LNCAP (cell line): ENCODE data around the gene CHCHD3.

Source experiments
- TF ChIP-seq, protein P1 (sequence below): fragments of 450-650 bp; IDR thresholded peaks from 2 replicates; pipeline ENCODE4 v1.5.1; 2017; ENCODE audit warnings: mild to moderate bottlenecking

CHCHD3 gene

DNA sequence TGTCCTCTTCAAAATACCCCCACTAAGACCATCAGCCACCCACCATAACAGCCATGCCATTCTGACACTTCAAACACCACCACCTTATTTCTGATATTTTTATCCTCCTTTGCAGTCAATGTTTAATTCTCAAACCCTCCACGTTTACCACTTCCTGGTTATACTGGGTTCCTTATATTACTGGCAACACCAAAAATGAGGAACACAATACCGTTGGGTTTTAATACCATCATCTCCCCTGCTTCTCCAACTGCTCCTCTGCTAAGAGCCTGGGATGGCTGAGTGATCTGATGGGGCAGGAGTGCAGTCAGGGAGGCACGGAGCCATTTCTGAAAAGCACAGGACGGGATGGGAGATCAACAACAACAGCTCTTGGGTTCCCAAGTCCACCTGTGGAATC, 140.5 kb downstream of the CHCHD3 start:
- TF ChIP-seq, protein P1, sequence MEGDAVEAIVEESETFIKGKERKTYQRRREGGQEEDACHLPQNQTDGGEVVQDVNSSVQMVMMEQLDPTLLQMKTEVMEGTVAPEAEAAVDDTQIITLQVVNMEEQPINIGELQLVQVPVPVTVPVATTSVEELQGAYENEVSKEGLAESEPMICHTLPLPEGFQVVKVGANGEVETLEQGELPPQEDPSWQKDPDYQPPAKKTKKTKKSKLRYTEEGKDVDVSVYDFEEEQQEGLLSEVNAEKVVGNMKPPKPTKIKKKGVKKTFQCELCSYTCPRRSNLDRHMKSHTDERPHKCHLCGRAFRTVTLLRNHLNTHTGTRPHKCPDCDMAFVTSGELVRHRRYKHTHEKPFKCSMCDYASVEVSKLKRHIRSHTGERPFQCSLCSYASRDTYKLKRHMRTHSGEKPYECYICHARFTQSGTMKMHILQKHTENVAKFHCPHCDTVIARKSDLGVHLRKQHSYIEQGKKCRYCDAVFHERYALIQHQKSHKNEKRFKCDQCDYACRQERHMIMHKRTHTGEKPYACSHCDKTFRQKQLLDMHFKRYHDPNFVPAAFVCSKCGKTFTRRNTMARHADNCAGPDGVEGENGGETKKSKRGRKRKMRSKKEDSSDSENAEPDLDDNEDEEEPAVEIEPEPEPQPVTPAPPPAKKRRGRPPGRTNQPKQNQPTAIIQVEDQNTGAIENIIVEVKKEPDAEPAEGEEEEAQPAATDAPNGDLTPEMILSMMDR, result no peak

DNA sequence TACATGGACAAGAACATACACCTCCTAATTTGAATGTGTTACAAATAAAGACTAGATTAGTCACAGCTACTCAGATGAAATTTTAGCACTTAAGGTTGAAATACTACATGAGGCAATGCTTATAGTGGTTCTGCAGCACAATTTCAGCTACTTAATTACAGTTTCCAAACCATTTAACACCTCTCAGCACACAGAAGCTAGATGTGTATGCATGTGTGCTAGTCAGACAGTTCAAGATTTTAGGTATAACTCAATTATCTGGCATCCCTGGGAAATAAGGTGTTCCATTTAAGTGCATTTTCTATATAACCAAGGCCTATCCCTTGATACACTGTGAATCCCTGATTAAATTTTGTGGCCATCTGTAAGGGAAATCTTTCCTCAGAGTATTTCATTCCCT, 141.8 kb downstream of the CHCHD3 start:
- TF ChIP-seq, protein P1, result no peak

DNA sequence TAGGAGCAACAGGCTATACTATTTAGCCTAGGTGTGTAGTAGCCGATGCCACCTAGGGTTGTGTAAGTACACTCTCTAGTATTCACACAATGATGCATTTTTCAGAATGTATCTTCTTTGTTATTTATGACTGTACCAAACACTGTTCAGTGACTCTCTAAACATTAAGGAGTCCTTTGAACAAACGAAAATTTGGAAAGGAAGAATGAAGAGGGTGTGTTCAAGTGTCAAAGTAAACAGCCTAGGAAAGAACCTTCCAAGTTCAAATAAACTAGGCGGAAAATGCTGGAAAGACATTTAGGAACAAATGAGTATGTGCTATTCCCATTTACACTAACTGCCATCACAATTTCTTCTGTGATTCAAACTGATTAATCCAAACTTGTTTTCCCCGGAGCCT, 142.4 kb downstream of the CHCHD3 start:
- TF ChIP-seq, protein P1, result no peak

DNA sequence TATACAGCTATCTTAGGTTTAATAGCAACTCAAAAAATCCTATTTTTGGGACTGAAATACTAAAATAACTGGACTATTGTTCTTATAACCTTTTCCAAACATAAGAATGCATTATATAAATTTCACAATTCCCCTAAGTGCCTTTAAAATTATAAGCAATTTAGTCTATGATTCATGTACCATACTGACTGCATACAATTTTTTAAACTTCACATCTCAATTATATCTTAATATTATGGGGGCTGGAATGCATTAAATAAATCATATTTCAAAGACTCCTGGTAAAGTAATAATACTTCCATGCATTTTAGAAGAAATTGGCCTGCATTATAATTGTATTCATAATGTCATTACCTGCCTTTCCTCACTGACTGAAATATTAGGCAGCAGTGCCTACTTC, 144.6 kb downstream of the CHCHD3 start:
- TF ChIP-seq, protein P1, result no peak

DNA sequence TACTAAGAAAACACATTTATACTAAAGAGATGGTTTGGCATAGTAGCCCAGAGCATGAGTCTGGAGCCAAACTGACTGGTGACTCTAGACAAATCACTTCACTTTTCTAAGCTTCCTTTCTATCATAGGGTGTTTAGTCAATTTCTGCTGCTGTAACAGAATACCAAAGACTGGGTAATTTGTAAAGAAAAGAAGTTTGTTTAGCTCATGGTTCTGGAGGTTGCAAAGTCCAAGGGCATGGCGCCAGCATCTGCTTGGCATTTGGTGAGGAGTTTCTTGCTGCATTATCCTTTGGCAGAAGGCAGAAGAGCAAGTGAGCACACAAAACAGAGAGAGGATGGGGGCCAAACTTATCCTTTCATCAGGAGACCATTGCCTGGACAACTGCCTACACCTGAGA, 146.3 kb downstream of the CHCHD3 start:
- TF ChIP-seq, protein P1, result no peak

DNA sequence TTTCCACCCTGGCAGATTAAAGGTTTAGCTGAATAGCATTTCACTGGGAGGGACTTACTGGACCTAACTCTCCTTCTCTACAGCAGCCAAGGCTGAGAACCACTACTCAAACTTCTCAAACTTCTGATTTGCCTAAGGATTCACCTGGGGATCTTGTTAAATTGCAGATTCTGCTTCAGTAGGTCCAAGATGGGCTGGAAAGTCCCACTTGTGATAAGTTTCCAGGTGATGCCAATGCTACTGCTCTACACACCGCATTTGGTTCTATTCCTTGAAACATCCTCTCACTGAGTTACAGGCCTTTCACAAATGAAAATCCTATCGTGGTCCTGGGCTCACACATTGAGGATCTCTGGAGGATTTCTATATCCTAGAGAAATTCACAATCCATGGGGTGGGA, 147.9 kb downstream of the CHCHD3 start:
- TF ChIP-seq, protein P1, result no peak

DNA sequence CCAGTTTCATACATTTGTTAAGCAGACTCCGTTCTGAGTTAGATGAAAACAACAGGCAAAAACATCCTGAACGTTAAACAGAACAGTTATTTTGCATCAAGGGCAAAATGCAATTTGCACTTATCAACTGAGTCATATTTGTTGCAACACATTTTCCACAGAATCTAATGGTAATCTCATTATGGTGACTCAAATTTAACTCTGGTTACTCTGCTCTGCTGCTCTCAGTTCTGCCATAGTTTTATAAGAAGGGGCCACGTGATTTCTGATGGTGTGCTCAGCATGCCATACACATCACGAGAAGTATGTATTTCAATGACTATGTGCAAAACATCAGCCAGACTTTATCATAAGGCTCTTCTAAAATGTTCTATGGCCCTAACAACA, 148.8 kb downstream of the CHCHD3 start:
- TF ChIP-seq, protein P1, result no peak

DNA sequence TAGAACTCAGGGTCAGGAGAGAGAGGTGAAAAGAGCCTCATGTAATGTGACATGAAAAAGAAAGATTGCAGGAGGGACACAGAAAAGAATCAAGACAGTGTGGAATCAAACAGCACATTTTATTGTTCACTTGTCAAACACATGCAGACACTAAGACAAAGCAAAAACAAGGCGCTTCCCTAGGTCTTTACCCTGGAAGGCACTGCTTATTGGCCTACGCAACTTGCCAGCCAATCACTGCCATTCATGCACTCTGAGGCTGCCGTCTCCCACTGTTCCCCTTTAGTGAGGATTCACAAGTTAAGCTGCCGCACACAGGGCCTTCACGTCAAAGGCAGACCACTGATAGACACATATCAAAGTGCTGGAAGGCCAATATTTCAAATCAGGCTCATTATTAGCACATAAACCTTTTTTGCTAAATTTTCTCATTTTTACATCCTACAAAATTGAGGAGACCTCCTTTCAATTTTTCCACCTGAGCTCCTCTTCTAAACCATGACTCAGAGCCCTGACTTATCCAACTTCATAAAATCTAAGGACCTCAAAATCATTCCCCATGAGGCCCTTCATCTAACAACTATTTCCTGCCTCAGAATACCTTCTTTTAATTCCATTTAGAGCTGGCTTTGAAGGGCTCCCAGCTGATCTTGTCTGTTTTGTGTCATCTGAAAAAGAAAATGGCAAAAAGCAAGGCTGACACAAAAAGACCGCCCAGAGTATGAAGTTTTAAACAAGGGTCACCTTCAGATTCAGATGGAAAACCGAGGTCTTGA, 149.4 kb downstream of the CHCHD3 start:
- TF ChIP-seq, protein P1, result no peak
